Stimulated activated naive CD8-positive, alpha-beta T cell treated with anti-CD3 and anti-CD28 coated beads, Interleukin-15, amount 100 ng/mL, for 72 hours (primary cell): Measurements from ENCODE around the gene SLC15A1.
A peak's percentile ranks its signal among the peaks of the same experiment; 100 is the strongest.

ENCODE experiments used
- ATAC-seq: fragments of 150-1000 bp; cut with Tn5 transposase; 2 replicates; pipeline ENCODE4 v1.10.0; 2021; ENCODE audit warnings: mild to moderate bottlenecking, moderate library complexity
- DNase-seq, 2 donors: peaks; one replicate each; pipeline ENCODE4 v3.0.0; 2021 to 2022
- H3K27ac Mint-ChIP-seq, 2 donors: one replicate each; pipeline ENCODE4 v1.8.0; 2022; ENCODE audit warnings: mild to moderate bottlenecking in 2 of 2, mixed read lengths in 2 of 2, moderate library complexity in 2 of 2
- H3K27me3 Mint-ChIP-seq: one replicate; pipeline ENCODE4 v1.8.0; 2022; ENCODE audit warnings: mixed read lengths
- H3K4me1 Mint-ChIP-seq: one replicate; pipeline ENCODE4 v1.8.0; 2022; ENCODE audit warnings: mild to moderate bottlenecking, mixed read lengths
- H3K4me3 Mint-ChIP-seq, 2 donors: one replicate each; pipeline ENCODE4 v1.8.0; 2022; ENCODE audit warnings: mild to moderate bottlenecking in 2 of 2, mixed read lengths in 2 of 2, moderate library complexity in 1 of 2
- H3K9me3 Mint-ChIP-seq, 2 donors: one replicate each; pipeline ENCODE4 v1.8.0; 2022; ENCODE audit warnings: mixed read lengths in 2 of 2

SLC15A1 gene

DNA sequence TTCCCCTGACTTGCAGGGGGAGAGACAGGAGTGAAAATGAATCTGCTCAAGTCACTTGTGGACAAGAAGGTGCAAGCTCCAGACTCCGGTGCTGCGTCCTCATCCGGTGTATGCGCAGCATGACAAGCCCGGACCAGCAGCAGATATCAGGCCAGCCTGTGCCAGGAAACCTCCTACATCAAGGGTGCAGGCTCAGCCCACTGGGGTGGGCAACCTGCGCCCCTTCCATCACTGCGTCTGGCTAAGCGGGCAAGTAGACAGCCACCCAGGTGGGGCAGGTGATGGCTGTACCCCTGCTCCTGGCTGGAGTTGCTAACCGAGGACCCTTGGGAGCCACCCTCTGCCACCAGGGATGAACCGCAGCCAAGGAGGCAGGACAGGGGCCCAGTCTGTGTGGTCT is 32.9 kb upstream of the SLC15A1 start:
- peaks cover 47% of the 10 kb centered on the region for H3K27me3 Mint-ChIP-seq
- ATAC-seq (no peak), DNase-seq (no peak)
- H3K4me1 Mint-ChIP-seq: no peaks in the 10 kb centered on the region
- H3K27ac Mint-ChIP-seq: no peak overlapping the region
- H3K4me3 Mint-ChIP-seq: no peak overlapping the region
- peaks cover 4 to 17% of the 10 kb centered on the region in 2 donors for H3K9me3 Mint-ChIP-seq

DNA sequence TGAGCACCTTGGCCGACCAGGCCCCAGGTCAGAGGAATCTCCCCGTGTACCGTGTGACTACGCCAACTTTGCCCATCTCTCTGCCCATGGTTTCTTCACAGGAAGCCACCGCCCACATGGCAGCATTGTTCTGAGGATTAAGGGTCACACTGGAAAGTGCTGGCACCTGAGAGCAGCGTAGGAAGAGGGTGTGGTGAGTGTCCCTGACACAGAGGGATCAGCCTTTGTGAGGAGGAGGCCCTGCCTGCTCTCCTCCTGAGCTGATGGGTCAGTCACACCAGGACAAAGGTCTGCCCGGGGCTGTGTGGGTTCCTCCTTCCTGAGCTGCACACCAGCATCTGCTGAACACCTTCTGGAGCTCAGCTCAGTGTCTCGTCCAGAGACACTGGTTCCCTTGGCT is 32.2 kb upstream of the SLC15A1 start:
- no peak overlapping the region for H3K27ac Mint-ChIP-seq
- ATAC-seq: no peak
- H3K27me3 Mint-ChIP-seq: peaks cover 48% of the 10 kb centered on the region
- no peak overlapping the region for H3K4me3 Mint-ChIP-seq
- no peaks in the 10 kb centered on the region for H3K4me1 Mint-ChIP-seq
- H3K9me3 Mint-ChIP-seq: peaks cover 4 to 15% of the 10 kb centered on the region in 2 donors
- no peak for DNase-seq

- ATAC-seq (no peak), DNase-seq (no peak)
- no peaks in the 10 kb centered on the region for H3K4me1 Mint-ChIP-seq
- H3K4me3 Mint-ChIP-seq: no peak overlapping the region
- H3K27me3 Mint-ChIP-seq: peaks cover 51% of the 10 kb centered on the region
- peaks cover 2 to 8% of the 10 kb centered on the region in 2 donors for H3K9me3 Mint-ChIP-seq
- H3K27ac Mint-ChIP-seq: no peak overlapping the region
Observed at GRCh38 chr13:98783856-98784478, 31.5 kb upstream of the SLC15A1 start.

DNA sequence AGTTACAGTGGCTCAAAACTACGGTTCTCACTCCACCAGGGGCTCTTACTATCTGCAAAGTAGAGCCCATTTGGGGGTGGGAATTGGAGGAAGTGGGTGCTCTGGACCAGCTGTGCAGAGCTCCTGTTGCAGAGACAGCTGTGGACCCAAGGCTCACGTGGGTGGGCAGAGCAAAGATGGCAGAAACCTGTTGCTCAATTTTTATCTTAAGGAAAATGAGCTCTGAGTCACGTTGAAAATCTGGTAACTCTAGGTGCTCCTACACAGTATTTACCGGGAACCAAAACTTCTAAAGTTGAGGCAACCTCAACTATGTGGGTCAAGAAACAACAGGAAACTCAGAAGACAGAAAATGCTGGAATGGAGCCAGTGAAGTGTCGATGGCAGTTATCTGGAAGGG is 30.2 kb upstream of the SLC15A1 start:
- H3K4me1 Mint-ChIP-seq: no peaks in the 10 kb centered on the region
- DNase-seq (no peak), ATAC-seq (no peak)
- H3K27me3 Mint-ChIP-seq: peaks cover 49% of the 10 kb centered on the region
- no peak overlapping the region for H3K4me3 Mint-ChIP-seq
- H3K9me3 Mint-ChIP-seq: no peaks in the 10 kb centered on the region
- no peak overlapping the region for H3K27ac Mint-ChIP-seq

DNA sequence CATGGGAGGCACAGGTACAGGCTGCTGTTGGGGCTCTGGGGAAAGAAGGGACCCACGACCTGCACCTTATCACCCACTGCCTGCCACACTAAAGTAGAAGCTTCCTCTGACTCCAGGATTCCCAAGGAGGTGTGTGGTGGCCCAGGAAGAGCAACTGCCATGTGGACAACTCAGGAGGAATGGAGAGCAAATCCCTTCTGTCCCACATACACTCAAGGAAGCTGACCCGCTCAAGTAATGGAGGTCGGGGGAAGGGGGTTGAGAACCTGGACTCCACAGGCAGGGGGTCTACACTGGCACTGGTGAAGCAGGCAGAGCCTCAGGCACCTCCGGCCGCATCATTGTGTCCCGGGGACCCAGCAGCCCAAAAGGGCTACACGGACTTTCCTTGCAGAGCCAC is 29.4 kb upstream of the SLC15A1 start:
- ATAC-seq (no peak), DNase-seq (no peak)
- H3K9me3 Mint-ChIP-seq: no peaks in the 10 kb centered on the region
- peaks cover 42% of the 10 kb centered on the region for H3K27me3 Mint-ChIP-seq
- no peak overlapping the region for H3K4me3 Mint-ChIP-seq
- no peaks in the 10 kb centered on the region for H3K4me1 Mint-ChIP-seq
- no peak overlapping the region for H3K27ac Mint-ChIP-seq

DNA sequence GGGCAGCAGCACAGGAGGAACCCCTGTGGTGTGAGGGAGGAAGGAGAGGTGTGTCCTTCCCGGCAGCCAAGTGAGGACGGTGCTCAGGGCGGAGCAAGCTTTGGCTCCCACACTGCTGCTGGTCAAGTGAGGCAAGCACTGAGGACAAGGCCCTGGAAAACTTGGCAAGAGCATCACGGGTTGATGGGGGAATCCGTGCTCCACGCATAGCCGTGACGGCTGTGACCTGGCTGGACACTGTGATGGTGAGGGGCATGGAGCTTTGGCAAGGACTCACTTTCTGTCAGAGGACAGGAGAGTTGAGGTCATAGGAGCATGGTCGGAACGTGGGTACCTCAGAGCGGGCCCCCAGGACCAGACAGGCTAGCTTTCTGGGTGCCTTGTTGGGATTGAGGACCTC is 29.0 kb upstream of the SLC15A1 start:
- Mint-ChIP-seq H3K27me3 (peaks cover 37% of the 10 kb centered on the region), H3K4me1 (no peaks in the 10 kb centered on the region), H3K27ac (no peak overlapping the region), H3K9me3 (no peaks in the 10 kb centered on the region), H3K4me3 (no peak overlapping the region)
- ATAC-seq (no peak), DNase-seq (no peak)

DNA sequence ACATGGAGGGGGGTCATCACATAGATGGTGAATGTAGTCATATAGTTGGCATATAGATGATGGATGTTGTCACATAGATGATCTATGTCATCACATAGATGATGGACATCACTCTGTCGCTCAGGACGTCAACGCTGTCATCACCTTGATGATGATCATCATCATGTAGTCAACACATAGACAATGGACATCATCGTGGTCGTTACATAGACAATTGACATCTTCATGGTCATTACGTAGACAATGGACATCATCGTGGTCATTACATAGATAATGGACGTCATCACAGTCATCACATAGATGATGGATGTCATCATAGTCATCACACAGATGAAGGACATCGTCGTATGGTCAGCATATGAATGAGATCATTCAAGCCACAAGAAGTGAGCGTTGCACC is 28.6 kb upstream of the SLC15A1 start:
- peak overlapping the region in 1 of 2 donors; percentile 72 for H3K27ac Mint-ChIP-seq
- ATAC-seq (no peak), DNase-seq (no peak)
- H3K4me1 Mint-ChIP-seq: no peaks in the 10 kb centered on the region
- peaks cover 35% of the 10 kb centered on the region for H3K27me3 Mint-ChIP-seq
- no peaks in the 10 kb centered on the region for H3K9me3 Mint-ChIP-seq
- H3K4me3 Mint-ChIP-seq: no peak overlapping the region

DNA sequence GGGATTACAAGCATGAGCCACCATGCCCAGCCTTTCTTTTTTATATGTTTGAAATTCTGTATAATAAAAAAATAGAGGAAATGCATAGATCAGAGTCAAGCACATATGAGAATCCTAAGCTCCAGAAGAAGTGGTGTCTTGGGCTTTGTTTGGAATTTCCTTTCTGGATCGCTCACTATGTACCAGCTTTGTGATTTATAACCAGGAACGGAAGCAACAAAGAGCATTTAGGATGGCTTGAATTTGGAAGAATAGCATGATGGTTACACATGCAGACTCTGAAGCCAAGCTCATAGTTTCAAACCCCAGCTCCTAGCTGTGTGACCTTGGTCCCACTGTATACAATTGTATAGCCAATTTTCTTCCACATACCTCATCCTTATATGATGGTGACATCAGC is 28.0 kb upstream of the SLC15A1 start:
- ATAC-seq (no peak), DNase-seq (no peak)
- Mint-ChIP-seq H3K9me3 (no peaks in the 10 kb centered on the region), H3K27ac (no peak overlapping the region), H3K4me3 (no peak overlapping the region), H3K4me1 (no peaks in the 10 kb centered on the region), H3K27me3 (peaks cover 35% of the 10 kb centered on the region)

DNA sequence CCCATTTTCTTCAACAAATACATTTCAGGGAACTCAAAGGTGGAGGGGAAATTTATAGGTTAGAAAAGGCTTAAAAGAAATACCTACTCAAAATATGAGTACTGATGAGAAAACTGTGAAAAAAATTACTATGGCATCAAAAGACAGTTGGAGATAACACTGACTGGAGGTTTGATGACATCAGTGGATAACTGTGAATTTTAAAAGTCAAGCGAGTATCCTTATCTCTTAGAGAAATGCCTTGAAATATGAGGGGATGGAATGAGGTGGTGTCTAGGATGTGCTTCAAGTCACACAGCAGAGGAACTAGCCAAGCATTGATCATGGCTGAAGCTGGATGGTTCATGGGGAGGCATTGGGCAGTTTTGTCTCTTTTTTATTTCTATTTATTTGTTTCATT is 27.2 kb upstream of the SLC15A1 start:
- Mint-ChIP-seq H3K4me3 (no peak overlapping the region), H3K4me1 (no peaks in the 10 kb centered on the region), H3K27me3 (peaks cover 35% of the 10 kb centered on the region), H3K9me3 (no peaks in the 10 kb centered on the region), H3K27ac (no peak overlapping the region)
- ATAC-seq: no peak
- DNase-seq: no peak

GRCh38 chr13:98778749-98779148 is 26.3 kb upstream of the SLC15A1 start:
- no peaks in the 10 kb centered on the region for H3K9me3 Mint-ChIP-seq
- H3K27me3 Mint-ChIP-seq: peaks cover 35% of the 10 kb centered on the region
- no peak for DNase-seq
- H3K4me1 Mint-ChIP-seq: no peaks in the 10 kb centered on the region
- no peak overlapping the region for H3K27ac Mint-ChIP-seq
- no peak for ATAC-seq
- H3K4me3 Mint-ChIP-seq: no peak overlapping the region

- Mint-ChIP-seq H3K9me3 (no peaks in the 10 kb centered on the region), H3K27ac (no peak overlapping the region), H3K27me3 (peaks cover 28% of the 10 kb centered on the region), H3K4me3 (no peak overlapping the region), H3K4me1 (no peaks in the 10 kb centered on the region)
- DNase-seq (no peak), ATAC-seq (no peak)
Observed at GRCh38 chr13:98776644-98777043, 24.2 kb upstream of the SLC15A1 start.

DNA sequence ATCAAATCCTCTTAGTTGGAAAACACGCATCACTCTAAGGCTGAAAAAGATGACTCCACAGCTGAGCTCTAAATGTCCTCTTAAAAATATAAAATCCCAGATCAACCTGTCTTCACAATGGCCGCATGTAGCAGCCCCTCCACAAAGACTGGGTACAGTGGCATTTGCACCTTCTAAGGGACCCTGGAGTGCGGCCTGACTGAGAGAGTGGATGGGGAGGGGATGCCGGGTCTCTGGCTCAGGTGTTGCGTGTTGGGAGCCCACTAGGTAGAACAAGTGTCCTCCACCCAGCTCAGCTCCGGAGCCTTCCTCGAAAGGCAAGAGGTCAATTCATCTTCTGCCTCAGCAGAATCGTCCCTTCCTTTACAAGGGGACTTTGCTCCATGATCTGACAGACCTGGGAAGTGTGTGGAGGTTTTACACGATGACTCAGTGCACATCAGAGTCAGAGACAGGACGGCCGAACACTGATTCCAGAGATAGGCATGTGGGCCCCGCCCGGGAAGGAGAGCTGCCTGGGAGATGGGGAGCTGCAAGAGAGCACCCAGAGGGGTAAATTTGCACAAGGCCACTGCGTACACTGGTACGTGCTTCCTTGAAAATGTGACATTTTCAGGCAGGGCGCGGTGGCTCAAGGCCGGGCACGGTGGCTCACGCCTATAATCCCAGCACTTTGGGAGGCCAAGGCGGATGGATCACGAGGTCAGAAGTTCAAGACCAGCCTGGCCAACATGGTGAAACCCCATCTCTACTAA is 23.5 kb upstream of the SLC15A1 start:
- H3K27me3 Mint-ChIP-seq: peaks cover 22% of the 10 kb centered on the region
- no peaks in the 10 kb centered on the region for H3K9me3 Mint-ChIP-seq
- DNase-seq (no peak), ATAC-seq (no peak)
- no peaks in the 10 kb centered on the region for H3K4me1 Mint-ChIP-seq
- no peak overlapping the region for H3K27ac Mint-ChIP-seq
- no peak overlapping the region for H3K4me3 Mint-ChIP-seq

DNA sequence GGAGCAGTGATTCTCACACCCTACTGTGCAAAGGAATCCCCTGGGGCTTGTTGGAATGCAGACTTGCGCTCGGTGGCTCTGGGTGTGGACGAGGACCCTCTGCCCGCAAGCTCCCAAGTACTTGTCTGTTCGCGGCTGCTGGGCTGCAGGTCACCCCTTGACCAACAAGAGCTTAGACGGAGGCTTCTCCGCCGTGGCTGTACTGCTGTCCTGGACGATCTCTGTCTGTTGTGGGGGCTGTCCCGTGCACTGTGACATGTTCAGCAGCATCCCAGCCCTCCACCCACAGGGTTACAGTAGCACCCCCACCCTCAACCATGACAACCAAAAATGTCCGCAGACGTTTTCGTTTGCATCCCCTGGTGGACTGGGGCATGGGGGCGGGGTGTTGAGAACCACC is 22.9 kb upstream of the SLC15A1 start:
- no peak overlapping the region for H3K27ac Mint-ChIP-seq

GRCh38 chr13:98774776-98775175 is 22.3 kb upstream of the SLC15A1 start:
- Mint-ChIP-seq H3K9me3 (no peaks in the 10 kb centered on the region), H3K27ac (no peak overlapping the region), H3K27me3 (peaks cover 19% of the 10 kb centered on the region), H3K4me1 (no peaks in the 10 kb centered on the region), H3K4me3 (no peak overlapping the region)
- DNase-seq (no peak), ATAC-seq (no peak)

More for the DNA sequence above, 22.9 kb upstream of the SLC15A1 start:
- Mint-ChIP-seq H3K4me3 (no peak overlapping the region), H3K9me3 (no peaks in the 10 kb centered on the region), H3K27me3 (peaks cover 19% of the 10 kb centered on the region), H3K4me1 (no peaks in the 10 kb centered on the region)
- no peak for DNase-seq
- ATAC-seq: no peak

GRCh38 chr13:98773921-98774320 is 21.4 kb upstream of the SLC15A1 start:
- no peak overlapping the region for H3K4me3 Mint-ChIP-seq
- DNase-seq: no peak
- H3K9me3 Mint-ChIP-seq: no peaks in the 10 kb centered on the region
- no peak for ATAC-seq
- H3K4me1 Mint-ChIP-seq: no peaks in the 10 kb centered on the region
- H3K27me3 Mint-ChIP-seq: peaks cover 10% of the 10 kb centered on the region
- H3K27ac Mint-ChIP-seq: no peak overlapping the region

DNA sequence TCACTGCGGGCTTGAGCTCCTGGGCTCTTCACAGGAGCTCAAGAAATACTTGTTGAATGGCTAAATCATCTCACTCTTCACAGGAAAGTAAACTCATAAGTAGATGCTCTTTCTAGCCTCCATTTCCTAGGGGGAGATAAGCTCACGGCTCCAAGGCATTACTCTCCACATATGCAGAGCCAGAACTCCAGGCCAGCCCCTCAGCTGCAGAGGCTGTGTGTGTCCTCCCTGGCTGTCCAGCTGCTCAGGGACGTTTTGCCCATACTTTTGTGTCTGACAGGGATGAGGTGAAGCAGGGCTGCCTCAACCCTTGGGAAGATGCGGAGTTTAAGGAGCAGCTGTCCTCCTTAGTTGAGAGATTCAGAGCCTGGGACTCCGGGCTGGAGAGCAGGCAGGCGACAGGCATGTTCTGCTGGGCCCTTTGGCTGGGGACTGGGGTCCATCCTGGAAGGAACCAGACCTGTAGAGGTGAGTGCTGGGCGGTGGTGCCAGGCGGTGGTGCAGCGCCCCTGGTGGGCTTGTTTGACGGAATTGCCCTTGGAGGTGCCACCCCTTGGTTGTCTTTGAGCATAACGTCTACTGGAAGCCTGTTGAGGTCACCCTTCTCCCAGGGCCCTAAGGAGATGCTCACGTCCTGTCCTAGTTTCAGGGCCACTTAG is 20.5 kb upstream of the SLC15A1 start:
- H3K9me3 Mint-ChIP-seq: no peaks in the 10 kb centered on the region
- H3K27ac Mint-ChIP-seq: no peak overlapping the region
- ATAC-seq: no peak

More for the DNA sequence above, 20.5 kb upstream of the SLC15A1 start:
- Mint-ChIP-seq H3K4me3 (no peak overlapping the region), H3K4me1 (no peaks in the 10 kb centered on the region), H3K27me3 (peaks cover 8% of the 10 kb centered on the region)
- no peak for DNase-seq
